ENCODE results near the gene TRIM15.

- no peak for TF ChIP-seq CTCF (optimal IDR thresholded peaks at IDR 0.05 in 1 of 3, IDR thresholded peaks at IDR 0.05 in 1 of 3, conservative IDR thresholded peaks at IDR 0.05 in 1 of 3; ENCODE audit: extremely low read depth in 1 of 3, insufficient read depth in 2 of 3, low read length in 3 of 3)
- TF ChIP-seq EZH2 (IDR thresholded peaks at IDR 0.05; ENCODE audit: low read length) = no peak
Observed at GRCh38 chr6:30194797-30195690, 31.7 kb downstream of the TRIM15 start.
